SK-N-SH (cell line): ENCODE results near the gene PTGIS. TPM values are rescaled to one million over a fixed set of nuclear protein-coding genes. Genes with fewer than 3 reads are reported as not detected.
A peak's percentile ranks its signal among the peaks of the same experiment; 100 is the strongest.

Experiments used
- CTCF ChIA-PET: fragments of 300-600, 350-600 bp; formaldehyde crosslinking; extraction: SDS; loops from one replicate; lab custom pipeline; 2021; lab: Yijun Ruan, JAX
- POLR2A ChIA-PET: fragments of 350-600 bp; sonication (Branson Sonifier 250); formaldehyde crosslinking; extraction: SDS; loops from one replicate; lab custom pipeline; 2020; ENCODE audit warnings: antibody characterized with exemption, inconsistent platforms; lab: Yijun Ruan, JAX
- DNase-seq: peaks from one replicate; pipeline ENCODE4 v3.0.0; 2012
- H2AFZ ChIP-seq: fragments of 200-600 bp; sonication (generic); 2 replicates; pipeline ENCODE4 v1.8.1; 2016; ENCODE audit warnings: antibody characterized with exemption, mild to moderate bottlenecking, low read depth
- H3F3A ChIP-seq: fragments of 200-600 bp; sonication (generic); replicated peaks from 2 replicates; pipeline ENCODE3; 2016; ENCODE audit warnings: antibody characterized with exemption, mild to moderate bottlenecking; ENCODE audit not compliant: insufficient read depth
- H3K27ac ChIP-seq, 2 experiments: fragments of 200-500 bp in 1 of 2; fragments of 200-600 bp in 1 of 2; sonication (Bioruptor generic) in 1 of 2; sonication (generic), shearing (Covaris generic) in 1 of 2; 2 replicates each; pipeline versions ENCODE4 v1.5.1 to v1.6.1; 2014 to 2016; ENCODE audit warnings: low read depth in 2 of 2, inconsistent platforms in 1 of 2, low read length in 1 of 2, mild to moderate bottlenecking in 1 of 2, mixed read lengths in 1 of 2
- H3K27me3 ChIP-seq: fragments of 200-600 bp; sonication (generic), shearing (Covaris generic); 2 replicates; pipeline ENCODE4 v1.6.1; 2016; ENCODE audit warnings: mixed run types; ENCODE audit not compliant: insufficient read depth
- H3K36me3 ChIP-seq, 2 experiments: fragments of 200-500 bp in 1 of 2; fragments of 200-600 bp in 1 of 2; sonication (Bioruptor generic) in 1 of 2; sonication (generic) in 1 of 2; replicated peaks in 1 of 2; 2 replicates each; pipeline versions ENCODE3 to v1.5.1; 2014 to 2016; ENCODE audit warnings: low read length in 1 of 2, mild to moderate bottlenecking in 1 of 2; ENCODE audit not compliant: insufficient read depth in 2 of 2, control insufficient read depth in 1 of 2
- H3K4me1 ChIP-seq, 2 experiments: fragments of 200-500 bp in 1 of 2; fragments of 200-600 bp in 1 of 2; sonication (Bioruptor generic) in 1 of 2; sonication (generic), shearing (Covaris generic) in 1 of 2; 2 replicates each; pipeline versions ENCODE4 v1.5.1 to v1.6.1; 2014 to 2016; ENCODE audit warnings: low read depth in 1 of 2, low read length in 1 of 2, mixed run types in 1 of 2; ENCODE audit not compliant: insufficient read depth in 2 of 2, control insufficient read depth in 1 of 2
- H3K4me2 ChIP-seq: fragments of 200-600 bp; sonication (generic), shearing (Covaris generic); 2 replicates; pipeline ENCODE4 v1.6.1; 2017; ENCODE audit warnings: mixed run types
- H3K4me3 ChIP-seq, 2 experiments: fragments of 200-500 bp in 1 of 2; fragments of 200-600 bp in 1 of 2; sonication (Bioruptor generic) in 1 of 2; sonication (generic), shearing (Covaris generic) in 1 of 2; 2 replicates each; pipeline versions ENCODE4 v1.5.1 to v1.8.1; 2014 to 2016; ENCODE audit warnings: low read depth in 2 of 2, inconsistent platforms in 1 of 2, low read length in 1 of 2, mild to moderate bottlenecking in 1 of 2, mixed read lengths in 1 of 2, moderate library complexity in 1 of 2
- H3K79me2 ChIP-seq: fragments of 200-600 bp; sonication (generic); 2 replicates; pipeline ENCODE4 v1.8.1; 2017; ENCODE audit warnings: mild to moderate bottlenecking; ENCODE audit not compliant: insufficient read depth
- H3K9ac ChIP-seq: fragments of 200-600 bp; sonication (generic); 2 replicates; pipeline ENCODE4 v1.6.1; 2017; ENCODE audit warnings: mixed run types
- H3K9me2 ChIP-seq: fragments of 200-600 bp; sonication (generic); 2 replicates; pipeline ENCODE4 v1.6.1; 2017; ENCODE audit warnings: mixed run types
- H3K9me3 ChIP-seq: fragments of 200-600 bp; sonication (generic); 2 replicates; pipeline ENCODE4 v1.6.1; 2017; ENCODE audit warnings: mixed run types, mild to moderate bottlenecking, moderate library complexity
- H4K20me1 ChIP-seq: fragments of 200-600 bp; sonication (generic); 2 replicates; pipeline ENCODE4 v1.6.1; 2017; ENCODE audit warnings: mild to moderate bottlenecking, mixed run types; ENCODE audit not compliant: insufficient read depth
- CHD2 ChIP-seq: fragments of 150-350 bp; IDR thresholded peaks from 2 replicates; pipeline ENCODE4 v1.6.1; 2018; ENCODE audit warnings: low read length; ENCODE audit not compliant: partially characterized antibody
- ELF1 ChIP-seq: IDR thresholded peaks from 2 replicates; pipeline ENCODE4 v1.4.0; 2012
- EP300 ChIP-seq, 2 experiments: IDR thresholded peaks; 2 replicates each; pipeline versions ENCODE4 v1.4.0 to v1.6.1; 2012; ENCODE audit warnings: borderline replicate concordance in 1 of 2, low read depth in 1 of 2, low read length in 1 of 2
- EZH2phosphoT487 ChIP-seq: fragments of 200-600 bp; sonication (generic); IDR thresholded peaks from 2 replicates; pipeline ENCODE4 v1.6.1; 2017; ENCODE audit warnings: low read depth, mixed run types, mild to moderate bottlenecking, antibody characterized with exemption, moderate library complexity, borderline replicate concordance
- FOSL2 ChIP-seq: IDR thresholded peaks from 2 replicates; pipeline ENCODE4 v1.4.0; 2012; ENCODE audit warnings: low read depth, mild to moderate bottlenecking, moderate library complexity, borderline replicate concordance
- FOXJ3 ChIP-seq: sonication (generic); formaldehyde crosslinking; IDR thresholded peaks from 2 replicates; pipeline ENCODE4 v1.5.1; 2020; ENCODE audit warnings: mild to moderate bottlenecking, missing genetic modification reagents
- FOXM1 ChIP-seq: IDR thresholded peaks from 2 replicates; pipeline ENCODE4 v1.4.0; 2012; ENCODE audit warnings: low read depth, mild to moderate bottlenecking
- GABPA ChIP-seq: IDR thresholded peaks from 2 replicates; pipeline ENCODE4 v1.4.0; 2012; ENCODE audit warnings: low read depth, mild to moderate bottlenecking
- GATA2 ChIP-seq: sonication (generic); formaldehyde crosslinking; IDR thresholded peaks from 2 replicates; pipeline ENCODE4 v1.5.0; 2020; ENCODE audit warnings: mild to moderate bottlenecking, missing genetic modification reagents
- IRF3 ChIP-seq: fragments of 150-350 bp; IDR thresholded peaks from 2 replicates; pipeline ENCODE4 v1.6.1; 2016; ENCODE audit warnings: mild to moderate bottlenecking, low read depth, low read length
- MAX ChIP-seq: IDR thresholded peaks from 2 replicates; pipeline ENCODE4 v1.4.0; 2012; ENCODE audit warnings: low read depth
- MEF2A ChIP-seq: IDR thresholded peaks from 2 replicates; pipeline ENCODE4 v1.4.0; 2012; ENCODE audit warnings: low read depth, borderline replicate concordance
- MXI1 ChIP-seq: IDR thresholded peaks from 2 replicates; pipeline ENCODE4 v1.6.1; 2012; ENCODE audit warnings: mild to moderate bottlenecking, low read depth, low read length, improper control_type of control experiment
- NFIC ChIP-seq: IDR thresholded peaks from 2 replicates; pipeline ENCODE4 v1.4.0; 2012; ENCODE audit warnings: borderline replicate concordance
- NRF1 ChIP-seq: IDR thresholded peaks from 2 replicates; pipeline ENCODE4 v1.6.1; 2012; ENCODE audit warnings: low read depth, mild to moderate bottlenecking, low read length
- POLR2AphosphoS5 ChIP-seq: IDR thresholded peaks from 2 replicates; pipeline ENCODE4 v1.6.1; 2012; ENCODE audit warnings: low read depth, low read length
- RAD21 ChIP-seq: IDR thresholded peaks from 2 replicates; pipeline ENCODE4 v1.6.1; 2012; ENCODE audit warnings: mild to moderate bottlenecking, low read length
- RCOR1 ChIP-seq: fragments of 150-350 bp; IDR thresholded peaks from 2 replicates; pipeline ENCODE4 v1.6.1; 2017; ENCODE audit warnings: antibody characterized with exemption, low read length
- RFX5 ChIP-seq: IDR thresholded peaks from 2 replicates; pipeline ENCODE4 v1.6.1; 2012; ENCODE audit warnings: mild to moderate bottlenecking, improper control_type of control experiment, low read length
- RXRA ChIP-seq: IDR thresholded peaks from 2 replicates; pipeline ENCODE4 v1.4.0; 2012; ENCODE audit warnings: low read depth, mild to moderate bottlenecking, borderline replicate concordance
- SIN3A ChIP-seq: IDR thresholded peaks from 2 replicates; pipeline ENCODE4 v1.6.1; 2012; ENCODE audit warnings: low read depth, mild to moderate bottlenecking, low read length, moderate library complexity, borderline replicate concordance
- SMC3 ChIP-seq: IDR thresholded peaks from 2 replicates; pipeline ENCODE4 v1.6.1; 2012; ENCODE audit warnings: low read depth, low read length, improper control_type of control experiment
- TCF12 ChIP-seq: IDR thresholded peaks from 2 replicates; pipeline ENCODE4 v1.4.0; 2012
- TEAD4 ChIP-seq: IDR thresholded peaks from 2 replicates; pipeline ENCODE4 v1.4.0; 2012; ENCODE audit warnings: mild to moderate bottlenecking, borderline replicate concordance; ENCODE audit not compliant: insufficient read depth
- USF1 ChIP-seq: IDR thresholded peaks from 2 replicates; pipeline ENCODE4 v1.4.0; 2012; ENCODE audit warnings: low read depth, borderline replicate concordance
- USF2 ChIP-seq: fragments of 150-350 bp; IDR thresholded peaks from 2 replicates; pipeline ENCODE4 v1.6.1; 2017; ENCODE audit warnings: antibody characterized with exemption, low read length, low read depth, borderline replicate concordance
- YY1 ChIP-seq: IDR thresholded peaks from 2 replicates; pipeline ENCODE4 v1.4.0; 2012; ENCODE audit warnings: low read depth, mild to moderate bottlenecking
- WGBS: methylation state at CpG from one replicate; pipeline ENCODE4 v1.1.6; 2017; ENCODE audit warnings: low lambda C conversion rate; 5-methylcytosine and 5-hydroxymethylcytosine counted together
- polyA plus RNA-seq, 3 experiments: library from polyadenylated mRNA; depleted of rRNA; stranded (reverse); fragments of >200 nt; gene quantifications; 2 replicates each; pipeline ENCODE4 v1.2.3, GENCODE V29; 2012

PTGIS gene
- polyA plus RNA-seq, 1 of the 3 experiments (the other 2 are of a cell fraction), result 1.0 TPM

GRCh38 chr20:49510562-49511122 lies 57.3 kb downstream of the PTGIS start (continued):
- no peak for TF ChIP-seq RXRA
- TF ChIP-seq RAD21, result no peak
- TF ChIP-seq NRF1, result no peak
- no peak for TF ChIP-seq ELF1
- TF ChIP-seq FOXM1, result no peak
- TF ChIP-seq CHD2, result no peak
- TF ChIP-seq USF2, result no peak
- no peak for TF ChIP-seq EZH2phosphoT487
- TF ChIP-seq TCF12, result peak; percentile 93
- TF ChIP-seq TEAD4, result peak; percentile 47; the same call in 1 of the 2 replicates
- TF ChIP-seq RFX5, result no peak

GRCh38 chr20:49508435-49509199 lies 59.3 kb downstream of the PTGIS start:
- Histone ChIP-seq H3K27ac (no peak overlapping the region), H3K36me3 (no peaks in the 10 kb centered on the region), H3K9me2 (no peaks in the 10 kb centered on the region), H3K4me1 (peaks cover 10 to 15% of the 10 kb centered on the region in 2 experiments; a peak in 2 of 4 replicates), H3K9ac (no peak overlapping the region), H3K9me3 (no peaks in the 10 kb centered on the region), H3K79me2 (no peaks in the 10 kb centered on the region), H3K27me3 (no peaks in the 10 kb centered on the region), H3F3A (peaks cover 8% of the 10 kb centered on the region), H4K20me1 (no peaks in the 10 kb centered on the region), H3K4me3 (no peak overlapping the region), H2AFZ (no peak overlapping the region), H3K4me2 (no peak overlapping the region)
- DNase-seq, result peak; percentile 74
- POLR2A ChIA-PET, result no interaction called here
- CTCF ChIA-PET, result interaction anchor here (0.6 to 15.8 kb wide), 53 partner anchors 9 to 296 kb away, joined by 3 to 317 read pairs (median 5); partner anchors contain the start of gene KCNB1
- WGBS, result 48% methylated on average over 14 of the region's 14 CpGs
- peak; percentile 60 for TF ChIP-seq SMC3
- no peak for TF ChIP-seq GABPA
- TF ChIP-seq MAX, result no peak
- TF ChIP-seq MEF2A, result no peak
- no peak for TF ChIP-seq RCOR1
- TF ChIP-seq NFIC, result no peak
- no peak for TF ChIP-seq EP300 (IDR thresholded peaks at IDR 0.05; ENCODE audit: borderline replicate concordance in 1 of 2, low read depth in 1 of 2, low read length in 1 of 2)
- TF ChIP-seq FOSL2, result no peak
- no peak for TF ChIP-seq FOXJ3 (CRISPR knock-in tag)
- TF ChIP-seq TEAD4, result no peak
- TF ChIP-seq POLR2AphosphoS5, result no peak
- TF ChIP-seq USF1, result no peak
- no peak for TF ChIP-seq YY1
- TF ChIP-seq ELF1, result no peak
- no peak for TF ChIP-seq USF2
- no peak for TF ChIP-seq RFX5
- TF ChIP-seq NRF1, result no peak
- TF ChIP-seq TCF12, result peak; percentile 9; the same call in 1 of the 2 replicates
- TF ChIP-seq SIN3A, result no peak
- no peak; the same call in 1 of the 2 replicates for TF ChIP-seq GATA2 (CRISPR knock-in tag)
- no peak for TF ChIP-seq MXI1
- TF ChIP-seq RAD21, result peak; percentile 74
- TF ChIP-seq IRF3, result no peak
